GM21825 (cell line): Measurements from ENCODE around the gene CAPN14.
"Not testable (repeated sequence)": the region's sequence is repeated elsewhere in the genome, so short reads cannot be mapped to it uniquely, and the experiment has no call there.

Experiments used
- ATAC-seq: cut with Tn5 transposase; IDR thresholded peaks from one replicate; pipeline ENCODE4 v1.9.1; 2021; ENCODE audit warnings: mild to moderate bottlenecking, moderate library complexity; ENCODE audit not compliant: unreplicated experiment

CAPN14 gene

DNA sequence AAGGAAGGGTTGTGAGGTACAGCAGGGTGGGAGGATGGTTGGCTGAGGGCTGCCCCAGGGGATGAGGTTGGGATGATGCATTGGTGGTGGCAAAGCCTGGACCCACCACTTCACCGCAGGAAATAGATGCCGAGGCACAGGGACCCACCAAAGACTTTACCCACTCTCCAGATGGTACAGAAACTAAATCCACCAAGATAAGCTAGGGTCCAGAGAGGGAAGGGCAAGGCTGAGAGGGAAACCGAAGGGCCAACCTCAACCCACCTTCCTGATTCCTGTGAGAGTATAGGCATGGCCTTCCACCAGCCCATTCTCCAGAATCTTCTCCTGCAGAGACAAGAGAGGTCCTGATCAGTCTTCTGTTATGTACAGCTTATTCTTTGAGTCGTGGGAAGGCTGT is 18.1 kb downstream of the CAPN14 start:
- no peak for ATAC-seq

DNA sequence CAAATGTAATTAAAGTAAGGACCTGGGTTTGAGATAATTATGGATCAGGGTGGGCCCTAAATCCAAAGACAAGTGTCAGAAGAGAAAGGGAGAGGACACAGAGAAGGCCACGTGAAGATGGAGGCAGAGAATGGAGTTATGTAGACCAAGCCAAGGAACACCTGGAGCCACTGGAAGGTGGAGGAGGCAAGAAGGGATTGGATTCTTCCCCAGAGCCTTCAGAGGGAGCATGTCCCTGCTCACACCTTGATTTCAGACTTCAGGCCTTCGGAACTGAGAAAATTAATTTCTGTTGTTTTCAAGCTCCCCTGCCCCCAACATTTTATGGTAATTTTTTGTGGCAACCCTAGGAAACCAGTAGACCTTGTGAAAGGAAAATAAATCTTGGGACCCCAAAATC is 19.6 kb downstream of the CAPN14 start:
- ATAC-seq: no peak

DNA sequence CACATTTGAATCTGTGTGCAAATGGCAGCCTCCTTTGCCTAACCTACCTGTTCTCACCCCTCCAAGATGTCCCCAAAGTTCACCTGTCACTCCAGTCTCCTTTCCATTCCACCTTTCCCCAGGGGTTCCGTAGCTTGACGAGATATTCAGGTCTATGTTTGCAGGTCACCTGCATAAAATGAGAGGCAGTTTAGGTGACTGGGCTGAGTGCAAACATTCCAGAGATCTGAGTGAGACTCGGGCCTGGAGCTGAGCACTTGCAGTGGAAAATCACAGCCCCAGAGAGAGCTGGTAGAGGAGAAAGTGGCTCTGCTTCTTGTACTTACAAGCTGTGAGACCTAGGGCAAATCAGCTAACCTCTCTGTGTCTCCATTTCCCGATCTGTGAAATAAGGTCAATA is 20.1 kb downstream of the CAPN14 start:
- ATAC-seq: no peak

DNA sequence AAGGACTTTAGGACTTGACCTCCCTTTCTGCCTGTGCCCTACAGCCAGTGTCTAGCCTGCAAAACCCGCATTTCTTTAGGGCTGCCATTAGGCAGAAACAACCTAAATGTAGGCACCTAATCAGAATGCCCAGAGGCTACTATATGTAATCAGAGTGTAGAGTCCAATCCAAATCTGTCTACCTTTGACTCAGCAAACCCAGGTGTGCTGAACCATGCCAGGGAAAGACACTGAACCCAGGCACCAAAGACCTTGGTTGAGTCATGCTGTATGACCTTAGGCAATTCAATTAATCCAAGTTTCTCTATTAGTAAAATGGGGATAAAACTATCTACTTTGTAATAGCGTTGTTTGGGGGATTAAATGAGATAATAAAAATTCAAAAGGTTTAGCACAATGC is 20.7 kb downstream of the CAPN14 start:
- ATAC-seq: no peak

DNA sequence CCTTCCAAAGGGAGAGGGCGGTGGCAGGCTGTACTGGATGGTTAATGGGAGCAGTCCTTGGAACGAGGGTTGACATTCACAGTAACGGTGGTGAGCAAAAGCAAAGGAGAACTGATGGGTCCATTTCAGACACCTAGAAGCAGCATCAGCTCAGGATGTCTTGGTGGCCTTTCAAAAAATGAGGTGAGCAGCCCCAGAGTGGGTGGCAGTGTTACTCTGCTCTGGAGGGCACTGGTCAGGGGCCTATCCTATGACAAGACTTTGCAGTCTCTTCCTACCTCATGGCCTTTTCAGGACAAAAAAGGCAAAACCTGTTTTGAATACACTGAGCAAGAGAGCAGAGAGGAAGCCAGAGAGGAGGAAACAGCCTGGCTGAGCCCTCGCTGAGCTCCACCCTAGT is 23.5 kb downstream of the CAPN14 start:
- ATAC-seq: no peak

DNA sequence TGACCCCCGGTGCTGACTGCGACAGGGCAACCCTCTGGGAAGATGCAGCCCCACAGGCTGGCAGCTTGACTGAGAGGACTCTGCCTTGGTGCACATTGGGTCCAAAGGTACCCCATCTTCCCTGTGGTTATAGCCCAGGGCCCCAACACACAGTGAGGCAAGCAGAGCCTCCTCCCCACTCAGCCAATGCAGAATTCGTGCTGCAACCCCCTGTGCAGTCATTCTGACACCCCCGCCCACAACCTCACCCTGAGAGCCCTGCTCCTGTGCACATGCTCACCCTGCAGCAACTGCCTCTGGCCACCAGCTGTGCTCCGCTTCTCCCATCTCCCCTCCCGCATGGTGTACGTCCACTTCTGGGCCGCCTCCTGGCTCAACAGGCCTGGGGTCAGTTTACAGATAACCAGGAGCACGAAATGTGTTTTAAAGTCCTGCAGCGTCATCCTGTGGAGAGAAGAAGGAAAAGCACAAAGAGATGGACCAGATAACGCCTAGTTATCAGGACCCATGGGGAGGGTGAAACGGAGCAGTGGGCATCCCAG is 24.4 kb downstream of the CAPN14 start:
- ATAC-seq: no peak

DNA sequence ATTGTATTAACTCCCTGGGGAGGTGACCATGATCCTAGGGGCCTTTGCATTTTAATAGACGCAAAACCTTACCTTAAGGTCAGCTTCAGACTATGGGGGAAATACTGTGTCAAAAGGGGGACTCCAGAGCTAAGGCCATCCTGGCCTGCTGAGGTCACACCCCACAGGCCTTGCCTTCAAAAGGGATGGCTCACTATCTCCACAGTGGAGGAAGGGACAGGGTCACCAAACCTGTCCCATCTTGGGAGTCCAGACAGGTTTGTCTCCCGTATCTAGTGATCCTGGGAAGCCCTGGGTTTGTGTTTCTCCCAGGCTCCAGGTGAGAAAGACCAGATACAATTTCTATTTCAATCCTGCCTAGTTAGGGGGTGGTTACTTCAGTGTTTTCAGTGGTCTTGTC is 24.9 kb downstream of the CAPN14 start:
- no peak for ATAC-seq

DNA sequence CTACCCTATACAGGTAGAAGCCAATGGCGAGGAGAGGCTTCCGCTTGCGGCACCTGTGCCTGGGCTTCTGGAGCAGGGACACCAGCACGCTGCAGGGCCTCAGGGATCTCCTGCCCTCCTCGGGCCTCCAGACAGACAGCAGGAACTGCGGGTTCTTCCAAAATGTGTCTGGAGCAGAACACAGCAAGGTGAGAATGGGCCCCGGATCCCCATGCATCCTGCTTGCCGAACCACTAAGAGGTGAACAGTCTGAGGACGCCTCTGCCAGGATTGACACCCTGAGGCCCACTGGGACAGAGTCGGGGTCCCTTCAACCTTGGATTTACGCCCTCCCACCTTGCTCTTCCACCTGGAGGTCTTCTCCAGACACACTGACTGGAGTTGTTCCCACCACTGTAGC is 25.4 kb downstream of the CAPN14 start:
- ATAC-seq: no peak

DNA sequence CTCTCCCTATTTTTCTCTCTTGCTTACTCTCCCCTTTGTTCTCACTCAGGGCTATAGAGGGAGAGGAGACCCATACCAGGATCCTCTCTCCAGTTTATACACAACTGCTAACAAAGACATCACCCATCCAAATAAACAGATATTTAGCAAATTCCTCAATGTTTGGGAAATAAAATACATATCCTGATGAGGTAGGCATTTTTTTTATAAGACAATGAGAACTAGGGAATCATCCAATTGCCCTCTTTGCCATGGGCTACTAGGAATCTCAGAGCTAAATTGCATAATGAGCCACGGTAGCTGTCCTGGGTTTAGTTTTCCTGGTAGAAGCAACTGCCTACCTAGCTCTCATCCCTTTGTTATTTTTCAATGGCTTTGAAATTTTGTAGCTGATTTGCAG is 27.1 kb downstream of the CAPN14 start:
- ATAC-seq: no peak

DNA sequence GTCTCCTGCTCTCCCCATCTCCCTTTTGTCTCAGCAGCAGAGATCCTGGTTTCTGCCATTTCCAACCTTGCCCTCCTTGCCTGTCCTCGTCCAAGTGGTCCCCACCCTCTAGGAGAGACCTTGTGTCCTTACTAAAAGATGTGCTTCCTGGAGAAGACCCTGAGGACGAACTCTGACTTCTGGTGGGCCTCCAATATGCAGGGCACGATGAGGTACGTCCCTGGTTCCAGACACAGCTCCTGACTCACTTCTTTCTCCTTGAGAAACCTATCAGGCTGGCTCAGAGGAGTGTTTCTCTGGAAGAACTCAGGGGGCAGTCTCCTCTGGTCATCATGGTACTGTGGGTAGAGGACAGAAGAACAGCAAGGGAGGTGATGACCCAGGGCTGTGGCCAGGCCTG is 28.2 kb downstream of the CAPN14 start:
- ATAC-seq: no peak

DNA sequence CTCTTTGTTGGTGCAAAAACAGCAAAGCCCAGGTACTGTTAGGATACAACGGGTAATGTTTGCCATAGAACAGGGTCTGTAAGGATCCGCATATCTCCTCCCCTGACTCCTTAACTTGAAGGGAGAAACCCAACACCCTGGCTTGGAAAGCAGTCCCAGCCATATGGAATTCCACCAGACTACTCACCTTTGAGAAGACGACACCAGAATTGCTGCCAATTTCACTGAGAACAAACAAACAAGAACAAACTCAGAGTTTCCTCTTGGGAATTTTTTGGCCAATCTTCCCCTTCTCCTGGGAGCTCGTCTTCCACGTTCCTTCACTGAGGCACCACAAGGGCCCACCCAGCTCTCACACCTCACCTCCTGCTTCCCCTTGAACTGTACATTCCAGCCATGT is 29.2 kb downstream of the CAPN14 start:
- ATAC-seq: no peak

DNA sequence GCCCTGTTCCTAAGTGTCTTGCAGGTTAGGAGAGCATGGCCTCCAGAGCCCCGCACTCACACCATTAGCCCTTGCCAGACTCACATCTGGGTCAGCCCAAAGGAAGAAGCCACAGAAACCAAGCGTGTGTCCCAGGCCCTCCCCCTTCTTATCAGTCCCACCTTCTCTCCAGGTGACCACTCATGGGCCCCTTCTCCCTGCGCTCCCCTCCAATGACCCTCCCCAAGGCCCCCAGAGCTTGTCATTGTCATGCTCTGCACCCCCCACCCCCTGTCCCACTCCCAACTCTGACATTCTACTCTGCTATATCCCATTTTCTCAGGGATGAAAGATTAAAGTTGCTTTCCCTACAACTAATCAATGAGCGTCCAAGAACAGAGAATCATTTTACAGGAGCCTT is 30.1 kb downstream of the CAPN14 start:
- ATAC-seq: no peak

DNA sequence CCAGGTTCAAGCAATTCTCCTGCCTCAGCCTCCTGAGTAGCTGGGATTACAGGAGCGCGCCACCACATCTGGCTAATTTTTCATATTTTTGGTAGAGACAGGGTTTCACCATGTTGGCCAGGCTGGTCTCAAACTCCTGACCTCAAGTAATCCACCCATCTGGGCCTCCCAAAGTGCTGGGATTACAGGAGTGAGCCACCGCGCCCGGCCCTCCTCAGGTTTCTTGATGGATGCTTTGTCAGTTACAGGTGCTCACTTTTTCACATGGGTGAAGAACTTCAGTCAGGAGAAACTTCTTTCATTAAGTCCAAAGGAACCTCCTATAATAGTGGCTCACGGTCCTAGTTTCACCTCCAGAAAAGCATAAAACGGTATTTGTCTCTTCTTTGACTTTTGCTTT is 33.3 kb downstream of the CAPN14 start:
- not testable (repeated sequence) for ATAC-seq

DNA sequence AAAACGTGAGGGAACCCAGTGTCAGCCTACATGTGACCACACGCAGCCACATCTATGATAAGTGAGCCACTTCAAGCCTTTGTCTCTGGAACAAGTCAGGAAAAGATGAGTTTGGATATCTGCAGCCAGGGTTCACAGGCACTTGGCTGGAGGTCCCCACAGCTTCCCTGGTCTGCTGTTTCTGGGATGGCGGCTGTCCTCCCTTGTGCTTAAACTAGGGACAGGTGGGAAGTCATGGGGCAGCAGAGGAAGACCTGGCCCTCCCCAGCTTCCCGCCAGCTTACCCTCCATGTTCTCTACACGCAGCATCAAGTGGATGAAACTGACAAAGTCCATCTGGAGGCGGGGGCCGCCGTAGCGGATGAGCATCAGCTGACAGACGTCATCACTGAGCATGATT is 40.6 kb downstream of the CAPN14 start:
- no peak for ATAC-seq

DNA sequence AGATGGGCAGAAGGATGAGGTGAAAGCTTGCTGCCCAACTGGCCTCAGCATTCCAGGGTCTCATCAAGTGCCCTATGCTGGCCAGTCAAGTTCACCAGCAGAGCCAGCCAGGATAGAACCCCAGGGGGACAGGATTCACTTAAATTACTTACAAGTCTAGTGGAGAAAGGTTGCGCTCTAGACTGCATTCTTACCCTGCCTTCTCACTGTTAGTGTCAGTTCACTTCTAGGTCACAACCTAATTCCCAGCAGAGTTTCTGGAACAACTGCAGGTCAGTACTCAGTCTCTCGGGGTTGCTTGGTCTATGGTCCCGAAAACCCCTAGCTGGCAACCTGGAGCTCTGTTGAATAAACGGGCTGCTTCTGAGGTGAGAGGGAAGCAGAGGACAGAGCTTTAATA is 46.2 kb downstream of the CAPN14 start:
- no peak for ATAC-seq

DNA sequence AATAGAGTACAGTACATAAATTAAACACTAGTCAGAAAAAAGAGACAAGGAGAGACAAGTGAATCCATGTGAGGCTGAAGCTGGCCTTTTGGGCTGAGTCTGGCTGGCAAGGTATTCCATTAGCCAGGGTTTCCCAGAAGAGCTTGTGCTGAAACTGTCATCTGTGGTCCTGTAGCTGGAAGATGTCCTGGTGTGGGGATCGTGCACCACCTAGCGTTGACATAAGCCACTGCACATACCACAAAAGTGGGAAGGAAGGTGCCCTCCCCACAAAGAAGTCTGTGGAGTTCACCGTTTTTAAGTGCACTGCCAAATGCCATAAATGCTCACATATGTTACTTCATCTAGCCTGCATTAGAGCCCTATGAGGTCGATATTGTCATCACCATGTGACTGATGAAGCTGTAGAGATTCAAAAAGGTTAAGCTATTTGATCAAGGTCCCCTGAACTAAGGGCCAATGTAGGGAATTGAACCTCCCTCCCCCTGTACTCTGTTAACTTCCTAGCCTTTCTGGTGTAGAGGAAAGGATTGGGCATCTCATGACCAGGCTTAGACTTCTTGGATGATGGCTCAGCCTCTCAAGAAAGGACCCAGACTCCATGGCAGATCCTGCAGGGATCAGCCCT is 47.1 kb downstream of the CAPN14 start:
- ATAC-seq: peak; percentile 70

DNA sequence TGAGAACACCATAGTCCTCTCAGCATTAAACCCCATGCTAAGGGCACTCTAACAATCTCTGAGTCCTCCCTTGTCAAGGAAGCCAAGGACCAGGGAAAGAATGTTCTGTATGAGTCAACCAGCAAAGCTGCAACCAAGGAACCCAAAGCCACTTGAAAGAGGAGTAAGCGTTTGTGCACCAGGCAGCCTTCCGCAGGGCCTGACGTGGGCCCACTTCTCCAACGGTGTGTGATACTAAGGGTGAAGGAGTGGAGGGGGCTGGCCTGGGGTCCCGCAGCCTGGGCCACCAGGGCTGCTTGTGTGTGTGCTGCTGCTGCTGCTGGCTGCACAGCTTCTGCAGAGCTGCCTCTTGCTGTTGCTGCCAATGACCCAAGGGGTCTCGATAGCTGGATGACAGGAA is 49.0 kb downstream of the CAPN14 start:
- ATAC-seq: no peak

DNA sequence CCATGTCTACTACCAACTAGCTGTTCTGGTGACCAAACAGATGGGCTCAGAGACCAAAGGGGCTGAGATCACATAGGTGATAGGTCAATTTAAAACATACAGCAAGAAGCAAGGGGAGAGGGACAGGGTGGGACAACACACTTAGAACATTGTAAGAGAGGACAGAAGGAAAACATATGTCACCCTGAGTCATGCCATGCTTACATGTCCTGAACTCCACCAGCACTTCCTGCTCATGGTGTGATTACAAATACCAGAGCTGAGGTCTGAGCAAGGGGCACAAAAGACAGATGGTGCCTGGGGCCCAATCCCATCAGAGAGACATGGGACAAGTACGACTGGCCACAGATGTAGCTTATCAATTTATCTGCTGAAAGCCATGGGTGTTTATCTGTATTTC is 50.4 kb downstream of the CAPN14 start:
- no peak for ATAC-seq

DNA sequence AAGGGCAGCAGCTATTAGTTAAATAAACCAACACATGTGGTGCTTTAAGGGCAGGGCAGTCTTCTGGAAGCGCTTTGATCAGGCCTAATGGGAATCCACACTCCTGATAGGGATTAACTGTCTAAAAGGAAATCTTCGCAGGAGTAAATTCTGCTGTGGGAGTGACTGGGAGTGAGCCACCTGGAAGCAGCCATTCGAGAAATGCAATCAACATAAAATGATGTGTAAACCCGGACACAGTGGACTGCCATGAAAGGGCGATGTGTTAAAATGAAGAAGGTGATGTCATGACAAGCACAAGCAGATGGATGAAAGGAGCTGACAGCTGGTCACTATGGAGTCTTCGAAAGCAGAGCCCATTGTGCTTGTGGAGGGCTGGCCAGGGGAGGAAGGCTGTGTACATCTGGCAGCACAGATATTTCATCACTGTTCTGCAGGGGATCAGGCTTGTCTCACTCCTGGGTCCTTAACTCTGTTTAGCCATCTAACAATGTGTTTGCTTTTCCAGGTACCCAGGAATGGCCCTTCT is 54.2 kb downstream of the CAPN14 start:
- no peak for ATAC-seq

DNA sequence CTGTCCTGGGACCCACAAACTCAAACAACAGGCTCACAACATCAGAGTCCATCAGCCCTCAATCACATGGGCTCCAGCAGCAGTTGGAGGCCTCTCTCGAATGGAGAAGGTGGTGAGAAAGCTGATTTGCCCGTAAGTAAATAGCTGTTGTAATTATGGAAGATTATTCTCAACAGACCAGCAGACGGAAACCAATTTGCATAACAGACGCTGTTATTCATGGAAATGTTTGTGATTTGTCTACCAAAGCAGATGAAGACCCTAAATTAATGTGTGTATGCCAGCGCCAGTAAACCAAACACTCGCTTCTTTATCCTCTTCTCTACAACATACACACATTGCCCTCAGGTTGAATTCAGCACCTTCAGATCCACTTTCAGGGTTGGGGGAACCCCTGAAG is 55.7 kb downstream of the CAPN14 start:
- ATAC-seq: no peak

DNA sequence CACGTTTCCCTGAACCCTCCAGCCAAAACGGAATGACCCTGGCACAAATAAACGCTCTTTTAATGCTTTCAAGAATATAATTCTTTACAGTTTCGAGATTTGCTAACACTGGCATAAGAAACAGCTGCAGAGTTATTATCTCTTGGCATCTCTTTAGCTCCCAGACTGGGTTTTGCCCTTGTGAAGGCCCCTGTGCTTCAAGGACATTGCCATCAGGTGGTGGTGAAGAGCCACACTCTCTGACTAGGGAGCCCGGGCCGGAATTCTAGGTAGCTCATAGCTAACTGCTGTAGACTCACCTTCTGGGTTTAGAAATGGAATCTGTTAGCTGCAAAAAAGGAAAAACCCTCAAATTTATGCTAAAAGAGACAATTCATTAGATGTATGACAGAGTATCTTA is 65.8 kb downstream of the CAPN14 start:
- ATAC-seq: no peak

DNA sequence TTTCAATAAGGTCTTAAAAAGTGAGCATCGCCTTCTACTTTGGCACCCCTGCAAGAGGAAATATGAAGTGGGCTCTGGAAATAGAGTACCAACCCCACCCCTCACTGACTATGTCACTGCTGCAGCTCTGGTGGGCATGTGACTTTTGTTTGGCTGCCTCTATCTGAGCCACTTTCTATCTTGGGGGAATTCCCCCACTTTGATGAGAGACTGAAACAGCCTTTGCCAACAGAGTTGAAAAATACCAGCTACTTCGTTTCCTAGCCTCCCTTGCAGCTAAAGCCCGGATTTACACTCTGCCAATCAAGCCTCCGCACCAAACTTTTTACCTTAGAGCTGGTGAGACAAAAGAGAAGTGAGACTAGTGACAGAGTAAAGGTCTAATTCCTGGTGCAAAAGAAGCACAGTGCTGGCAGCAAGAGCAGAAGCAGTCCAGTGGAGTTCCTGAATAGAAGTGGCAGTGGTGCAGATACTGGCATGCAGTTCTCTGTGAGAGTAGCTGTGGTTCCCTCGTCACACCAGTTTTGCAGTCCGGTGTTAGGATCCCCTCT is 67.1 kb downstream of the CAPN14 start:
- ATAC-seq: no peak

DNA sequence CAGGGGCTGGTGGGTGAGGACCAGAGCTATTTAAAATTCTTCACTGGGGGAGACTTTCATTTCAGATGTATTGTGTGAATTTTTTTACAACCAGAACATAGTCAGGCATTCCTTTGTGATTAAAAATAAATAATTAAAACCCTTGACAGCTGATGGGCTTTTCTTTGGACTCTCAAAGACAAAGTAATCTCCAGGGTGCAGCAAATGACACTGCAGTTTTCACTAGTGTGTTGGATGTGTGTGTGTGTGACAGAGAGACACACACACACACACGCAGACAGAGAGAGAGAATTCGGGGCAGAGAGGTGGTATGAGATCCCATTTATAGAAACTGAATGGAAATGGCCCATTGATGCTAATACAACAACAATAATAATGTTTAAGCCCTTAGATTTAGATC is 68.8 kb downstream of the CAPN14 start:
- ATAC-seq: no peak
